ENCODE data around the gene OR1N1.
"Not testable (repeated sequence)": the region's sequence is repeated elsewhere in the genome, so short reads cannot be mapped to it uniquely, and the experiment has no call there.

Gene OR1N1

GRCh38 chr9:122531157-122531556, 4.1 kb upstream of the OR1N1 start:
- H3K27me3 ChIP-seq (ENCODE audit: control insufficient read depth in 2 of 2, insufficient read depth in 2 of 2, low read length in 2 of 2); H3K9ac ChIP-seq (ENCODE audit: low read depth in 1 of 2, low read length in 2 of 2); H3K4me3 ChIP-seq (ENCODE audit: low read length in 2 of 2); H3K9me3 ChIP-seq (ENCODE audit: control insufficient read depth in 2 of 2, low read length in 2 of 2); H3K27ac ChIP-seq (ENCODE audit: low read depth in 2 of 2, low read length in 2 of 2); H3K4me1 ChIP-seq (ENCODE audit: control insufficient read depth in 2 of 2, insufficient read depth in 2 of 2, low read length in 2 of 2); H3K36me3 ChIP-seq (ENCODE audit: control insufficient read depth in 2 of 2, insufficient read depth in 2 of 2, low read length in 2 of 2): not testable (repeated sequence)

GRCh38 chr9:122526602-122527001, 491 bp downstream of the OR1N1 start:
- no peaks in the 10 kb centered on the region for H3K4me1 ChIP-seq (ENCODE audit: control insufficient read depth in 2 of 2, insufficient read depth in 2 of 2, low read length in 2 of 2)
- H3K27me3 ChIP-seq (ENCODE audit: control insufficient read depth in 2 of 2, insufficient read depth in 2 of 2, low read length in 2 of 2) = peaks cover 3 to 5% of the 10 kb centered on the region in 2 donors
- H3K36me3 ChIP-seq (ENCODE audit: control insufficient read depth in 2 of 2, insufficient read depth in 2 of 2, low read length in 2 of 2) = no peaks in the 10 kb centered on the region
- H3K27ac ChIP-seq (ENCODE audit: low read depth in 2 of 2, low read length in 2 of 2) = no peak overlapping the region
- no peak overlapping the region for H3K9ac ChIP-seq (ENCODE audit: low read depth in 1 of 2, low read length in 2 of 2)
- H3K4me3 ChIP-seq (ENCODE audit: low read length in 2 of 2) = no peak overlapping the region
- H3K9me3 ChIP-seq (ENCODE audit: control insufficient read depth in 2 of 2, low read length in 2 of 2) = peaks cover 0 to 3% of the 10 kb centered on the region in 2 donors

- no peaks in the 10 kb centered on the region for H3K4me1 ChIP-seq (ENCODE audit: control insufficient read depth in 2 of 2, insufficient read depth in 2 of 2, low read length in 2 of 2)
- no peaks in the 10 kb centered on the region for H3K36me3 ChIP-seq (ENCODE audit: control insufficient read depth in 2 of 2, insufficient read depth in 2 of 2, low read length in 2 of 2)
- H3K27ac ChIP-seq (ENCODE audit: low read depth in 2 of 2, low read length in 2 of 2) = no peak overlapping the region
- peaks cover 0 to 4% of the 10 kb centered on the region in 2 donors for H3K9me3 ChIP-seq (ENCODE audit: control insufficient read depth in 2 of 2, low read length in 2 of 2)
- no peak overlapping the region for H3K4me3 ChIP-seq (ENCODE audit: low read length in 2 of 2)
- peaks cover 0 to 3% of the 10 kb centered on the region in 2 donors for H3K27me3 ChIP-seq (ENCODE audit: control insufficient read depth in 2 of 2, insufficient read depth in 2 of 2, low read length in 2 of 2)
- H3K9ac ChIP-seq (ENCODE audit: low read depth in 1 of 2, low read length in 2 of 2) = no peak overlapping the region
Measured at GRCh38 chr9:122519376-122519775, 7.7 kb downstream of the OR1N1 start.

- H3K4me3 ChIP-seq (ENCODE audit: low read length in 2 of 2) = no peak within 1 kb of the TSS
- no peaks in the 10 kb centered on the region for H3K4me1 ChIP-seq (ENCODE audit: control insufficient read depth in 2 of 2, insufficient read depth in 2 of 2, low read length in 2 of 2)
- no peak within 1 kb of the TSS for H3K27ac ChIP-seq (ENCODE audit: low read depth in 2 of 2, low read length in 2 of 2)
- peaks cover 0 to 3% of the 10 kb centered on the region in 2 donors for H3K27me3 ChIP-seq (ENCODE audit: control insufficient read depth in 2 of 2, insufficient read depth in 2 of 2, low read length in 2 of 2)
- H3K36me3 ChIP-seq (ENCODE audit: control insufficient read depth in 2 of 2, insufficient read depth in 2 of 2, low read length in 2 of 2) = no peaks in the 10 kb centered on the region
- no peak within 1 kb of the TSS for H3K9ac ChIP-seq (ENCODE audit: low read depth in 1 of 2, low read length in 2 of 2)
- H3K9me3 ChIP-seq (ENCODE audit: control insufficient read depth in 2 of 2, low read length in 2 of 2) = peaks cover 0 to 4% of the 10 kb centered on the region in 2 donors
Measured at GRCh38 chr9:122518841-122519240, 8.3 kb downstream of the OR1N1 start, which contains the start of gene OR1J4. Gene OR1J4 (plus strand): TSS chr9:122519141. CDS start chr9:122519141, 0 bp downstream.

GRCh38 chr9:122518226-122518625, 8.9 kb downstream of the OR1N1 start:
- no peak overlapping the region for H3K27ac ChIP-seq (ENCODE audit: low read depth in 2 of 2, low read length in 2 of 2)
- H3K4me1 ChIP-seq (ENCODE audit: control insufficient read depth in 2 of 2, insufficient read depth in 2 of 2, low read length in 2 of 2) = no peaks in the 10 kb centered on the region
- no peak overlapping the region for H3K4me3 ChIP-seq (ENCODE audit: low read length in 2 of 2)
- H3K27me3 ChIP-seq (ENCODE audit: control insufficient read depth in 2 of 2, insufficient read depth in 2 of 2, low read length in 2 of 2) = peaks cover 0 to 3% of the 10 kb centered on the region in 2 donors
- peaks cover 0 to 4% of the 10 kb centered on the region in 2 donors for H3K9me3 ChIP-seq (ENCODE audit: control insufficient read depth in 2 of 2, low read length in 2 of 2)
- H3K36me3 ChIP-seq (ENCODE audit: control insufficient read depth in 2 of 2, insufficient read depth in 2 of 2, low read length in 2 of 2) = no peaks in the 10 kb centered on the region
- no peak overlapping the region for H3K9ac ChIP-seq (ENCODE audit: low read depth in 1 of 2, low read length in 2 of 2)

- H3K9me3 ChIP-seq (ENCODE audit: control insufficient read depth in 2 of 2, low read length in 2 of 2) = no peaks in the 10 kb centered on the region
- peaks cover 0 to 5% of the 10 kb centered on the region in 2 donors for H3K27me3 ChIP-seq (ENCODE audit: control insufficient read depth in 2 of 2, insufficient read depth in 2 of 2, low read length in 2 of 2)
- H3K4me3 ChIP-seq (ENCODE audit: low read length in 2 of 2) = no peak within 1 kb of the TSS
- no peaks in the 10 kb centered on the region for H3K4me1 ChIP-seq (ENCODE audit: control insufficient read depth in 2 of 2, insufficient read depth in 2 of 2, low read length in 2 of 2)
- H3K27ac ChIP-seq (ENCODE audit: low read depth in 2 of 2, low read length in 2 of 2) = no peak within 1 kb of the TSS
- H3K36me3 ChIP-seq (ENCODE audit: control insufficient read depth in 2 of 2, insufficient read depth in 2 of 2, low read length in 2 of 2) = no peaks in the 10 kb centered on the region
- no peak within 1 kb of the TSS for H3K9ac ChIP-seq (ENCODE audit: low read depth in 1 of 2, low read length in 2 of 2)
Measured at GRCh38 chr9:122510502-122510901, 16.6 kb downstream of the OR1N1 start, which contains the start of gene OR1J2. Gene OR1J2 (plus strand): TSS chr9:122510802. CDS start chr9:122510802, 0 bp downstream.

- H3K4me1 ChIP-seq (ENCODE audit: control insufficient read depth in 2 of 2, insufficient read depth in 2 of 2, low read length in 2 of 2) = no peaks in the 10 kb centered on the region
- no peak overlapping the region for H3K4me3 ChIP-seq (ENCODE audit: low read length in 2 of 2)
- H3K36me3 ChIP-seq (ENCODE audit: control insufficient read depth in 2 of 2, insufficient read depth in 2 of 2, low read length in 2 of 2) = no peaks in the 10 kb centered on the region
- H3K27ac ChIP-seq (ENCODE audit: low read depth in 2 of 2, low read length in 2 of 2) = no peak overlapping the region
- H3K27me3 ChIP-seq (ENCODE audit: control insufficient read depth in 2 of 2, insufficient read depth in 2 of 2, low read length in 2 of 2) = peaks cover 0 to 5% of the 10 kb centered on the region in 2 donors
- no peak overlapping the region for H3K9ac ChIP-seq (ENCODE audit: low read depth in 1 of 2, low read length in 2 of 2)
- H3K9me3 ChIP-seq (ENCODE audit: control insufficient read depth in 2 of 2, low read length in 2 of 2) = no peaks in the 10 kb centered on the region
Measured at GRCh38 chr9:122506964-122507363, 20.1 kb downstream of the OR1N1 start.

- Histone ChIP-seq H3K9ac (ENCODE audit: low read depth in 1 of 2, low read length in 2 of 2) (no peak overlapping the region), H3K9me3 (ENCODE audit: control insufficient read depth in 2 of 2, low read length in 2 of 2) (no peaks in the 10 kb centered on the region), H3K4me3 (ENCODE audit: low read length in 2 of 2) (no peak overlapping the region), H3K36me3 (ENCODE audit: control insufficient read depth in 2 of 2, insufficient read depth in 2 of 2, low read length in 2 of 2) (no peaks in the 10 kb centered on the region), H3K27ac (ENCODE audit: low read depth in 2 of 2, low read length in 2 of 2) (no peak overlapping the region), H3K4me1 (ENCODE audit: control insufficient read depth in 2 of 2, insufficient read depth in 2 of 2, low read length in 2 of 2) (no peaks in the 10 kb centered on the region), H3K27me3 (ENCODE audit: control insufficient read depth in 2 of 2, insufficient read depth in 2 of 2, low read length in 2 of 2) (peaks cover 0 to 3% of the 10 kb centered on the region in 2 donors)
Measured at GRCh38 chr9:122498883-122499288, 28.2 kb downstream of the OR1N1 start.

- H3K27me3 ChIP-seq (ENCODE audit: control insufficient read depth in 2 of 2, insufficient read depth in 2 of 2, low read length in 2 of 2) = no peaks in the 10 kb centered on the region
- no peak overlapping the region for H3K27ac ChIP-seq (ENCODE audit: low read depth in 2 of 2, low read length in 2 of 2)
- no peak overlapping the region for H3K4me3 ChIP-seq (ENCODE audit: low read length in 2 of 2)
- no peak overlapping the region for H3K9ac ChIP-seq (ENCODE audit: low read depth in 1 of 2, low read length in 2 of 2)
- H3K4me1 ChIP-seq (ENCODE audit: control insufficient read depth in 2 of 2, insufficient read depth in 2 of 2, low read length in 2 of 2) = no peaks in the 10 kb centered on the region
- no peaks in the 10 kb centered on the region for H3K36me3 ChIP-seq (ENCODE audit: control insufficient read depth in 2 of 2, insufficient read depth in 2 of 2, low read length in 2 of 2)
- no peaks in the 10 kb centered on the region for H3K9me3 ChIP-seq (ENCODE audit: control insufficient read depth in 2 of 2, low read length in 2 of 2)
Measured at GRCh38 chr9:122479062-122479461, 48.0 kb downstream of the OR1N1 start.

GRCh38 chr9:122477826-122478225, 49.3 kb downstream of the OR1N1 start, which contains the start of gene OR1J1:
Gene OR1J1 (minus strand): TSS chr9:122477926. CDS start chr9:122477926, 0 bp downstream.
- Histone ChIP-seq H3K27me3 (ENCODE audit: control insufficient read depth in 2 of 2, insufficient read depth in 2 of 2, low read length in 2 of 2) (no peaks in the 10 kb centered on the region), H3K9me3 (ENCODE audit: control insufficient read depth in 2 of 2, low read length in 2 of 2) (no peaks in the 10 kb centered on the region), H3K9ac (ENCODE audit: low read depth in 1 of 2, low read length in 2 of 2) (no peak within 1 kb of the TSS), H3K4me1 (ENCODE audit: control insufficient read depth in 2 of 2, insufficient read depth in 2 of 2, low read length in 2 of 2) (no peaks in the 10 kb centered on the region), H3K27ac (ENCODE audit: low read depth in 2 of 2, low read length in 2 of 2) (no peak within 1 kb of the TSS), H3K4me3 (ENCODE audit: low read length in 2 of 2) (no peak within 1 kb of the TSS), H3K36me3 (ENCODE audit: control insufficient read depth in 2 of 2, insufficient read depth in 2 of 2, low read length in 2 of 2) (no peaks in the 10 kb centered on the region)

GRCh38 chr9:122477346-122477745, 49.7 kb downstream of the OR1N1 start:
- Histone ChIP-seq H3K9me3 (ENCODE audit: control insufficient read depth in 2 of 2, low read length in 2 of 2) (no peaks in the 10 kb centered on the region), H3K27me3 (ENCODE audit: control insufficient read depth in 2 of 2, insufficient read depth in 2 of 2, low read length in 2 of 2) (no peaks in the 10 kb centered on the region), H3K36me3 (ENCODE audit: control insufficient read depth in 2 of 2, insufficient read depth in 2 of 2, low read length in 2 of 2) (no peaks in the 10 kb centered on the region), H3K4me1 (ENCODE audit: control insufficient read depth in 2 of 2, insufficient read depth in 2 of 2, low read length in 2 of 2) (no peaks in the 10 kb centered on the region), H3K27ac (ENCODE audit: low read depth in 2 of 2, low read length in 2 of 2) (no peak overlapping the region), H3K4me3 (ENCODE audit: low read length in 2 of 2) (no peak overlapping the region), H3K9ac (ENCODE audit: low read depth in 1 of 2, low read length in 2 of 2) (no peak overlapping the region)
